Measurements from ENCODE around the gene FZR1. TPM values are rescaled to one million over a fixed set of nuclear protein-coding genes. Genes with fewer than 3 reads are reported as not detected.

FZR1 gene
- total and polyA plus RNA-seq, 2 of the 13 experiments (the other 11 are each of a cell fraction or from before 2014, with no cell fraction given) = 29.0 to 30.8 TPM

DNA sequence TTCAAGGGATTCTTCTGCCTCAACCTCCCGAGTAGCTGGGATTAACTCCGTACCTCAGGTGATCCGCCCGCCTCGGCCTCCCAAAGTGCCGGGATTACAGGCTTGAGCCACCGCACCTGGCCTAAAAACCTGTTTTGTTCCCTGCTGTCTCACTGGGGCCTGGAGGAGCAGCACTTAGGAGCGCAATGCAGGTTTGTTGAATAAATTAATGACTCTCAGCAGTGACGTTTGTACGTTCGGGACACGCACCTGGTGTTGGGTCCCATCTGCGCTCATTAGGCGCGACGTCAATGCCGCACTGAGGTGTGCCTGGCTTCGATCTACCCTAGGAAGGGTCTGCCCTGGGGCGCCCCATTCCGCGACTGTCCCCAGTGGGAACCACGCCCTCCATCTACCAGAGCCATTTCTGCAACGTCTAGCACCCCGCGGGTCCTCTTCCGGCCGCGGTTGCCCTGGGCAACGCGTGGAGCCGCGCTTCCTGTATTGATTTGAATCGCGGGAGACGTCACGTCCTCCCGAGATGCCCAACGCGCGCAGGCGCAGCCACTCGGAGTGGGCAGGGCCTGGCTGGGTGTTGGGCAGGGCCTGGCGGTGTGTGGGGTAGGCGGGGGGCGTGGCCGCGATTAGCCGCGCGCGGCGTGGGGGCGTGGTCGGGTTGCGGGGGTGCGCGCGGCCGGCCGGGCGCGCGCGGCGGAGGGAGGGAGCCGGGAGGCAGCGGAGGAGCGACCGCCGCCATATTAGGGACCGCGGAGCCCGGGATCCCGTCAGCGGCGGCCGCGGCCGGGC lies at the start of gene FZR1 (continued):
- TF ChIP-seq, protein P1, sequence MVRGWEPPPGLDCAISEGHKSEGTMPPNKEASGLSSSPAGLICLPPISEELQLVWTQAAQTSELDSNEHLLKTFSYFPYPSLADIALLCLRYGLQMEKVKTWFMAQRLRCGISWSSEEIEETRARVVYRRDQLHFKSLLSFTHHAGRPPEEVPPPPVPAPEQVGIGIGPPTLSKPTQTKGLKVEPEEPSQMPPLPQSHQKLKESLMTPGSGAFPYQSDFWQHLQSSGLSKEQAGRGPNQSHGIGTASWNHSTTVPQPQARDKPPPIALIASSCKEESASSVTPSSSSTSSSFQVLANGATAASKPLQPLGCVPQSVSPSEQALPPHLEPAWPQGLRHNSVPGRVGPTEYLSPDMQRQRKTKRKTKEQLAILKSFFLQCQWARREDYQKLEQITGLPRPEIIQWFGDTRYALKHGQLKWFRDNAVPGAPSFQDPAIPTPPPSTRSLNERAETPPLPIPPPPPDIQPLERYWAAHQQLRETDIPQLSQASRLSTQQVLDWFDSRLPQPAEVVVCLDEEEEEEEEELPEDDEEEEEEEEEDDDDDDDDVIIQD (CRISPR knock-in tag; IDR thresholded peaks at IDR 0.05; ENCODE audit: low read depth) = 0 out of 2 replicates have a peak, but pooled peaks have one; percentile 41
- TF ChIP-seq, protein P2, sequence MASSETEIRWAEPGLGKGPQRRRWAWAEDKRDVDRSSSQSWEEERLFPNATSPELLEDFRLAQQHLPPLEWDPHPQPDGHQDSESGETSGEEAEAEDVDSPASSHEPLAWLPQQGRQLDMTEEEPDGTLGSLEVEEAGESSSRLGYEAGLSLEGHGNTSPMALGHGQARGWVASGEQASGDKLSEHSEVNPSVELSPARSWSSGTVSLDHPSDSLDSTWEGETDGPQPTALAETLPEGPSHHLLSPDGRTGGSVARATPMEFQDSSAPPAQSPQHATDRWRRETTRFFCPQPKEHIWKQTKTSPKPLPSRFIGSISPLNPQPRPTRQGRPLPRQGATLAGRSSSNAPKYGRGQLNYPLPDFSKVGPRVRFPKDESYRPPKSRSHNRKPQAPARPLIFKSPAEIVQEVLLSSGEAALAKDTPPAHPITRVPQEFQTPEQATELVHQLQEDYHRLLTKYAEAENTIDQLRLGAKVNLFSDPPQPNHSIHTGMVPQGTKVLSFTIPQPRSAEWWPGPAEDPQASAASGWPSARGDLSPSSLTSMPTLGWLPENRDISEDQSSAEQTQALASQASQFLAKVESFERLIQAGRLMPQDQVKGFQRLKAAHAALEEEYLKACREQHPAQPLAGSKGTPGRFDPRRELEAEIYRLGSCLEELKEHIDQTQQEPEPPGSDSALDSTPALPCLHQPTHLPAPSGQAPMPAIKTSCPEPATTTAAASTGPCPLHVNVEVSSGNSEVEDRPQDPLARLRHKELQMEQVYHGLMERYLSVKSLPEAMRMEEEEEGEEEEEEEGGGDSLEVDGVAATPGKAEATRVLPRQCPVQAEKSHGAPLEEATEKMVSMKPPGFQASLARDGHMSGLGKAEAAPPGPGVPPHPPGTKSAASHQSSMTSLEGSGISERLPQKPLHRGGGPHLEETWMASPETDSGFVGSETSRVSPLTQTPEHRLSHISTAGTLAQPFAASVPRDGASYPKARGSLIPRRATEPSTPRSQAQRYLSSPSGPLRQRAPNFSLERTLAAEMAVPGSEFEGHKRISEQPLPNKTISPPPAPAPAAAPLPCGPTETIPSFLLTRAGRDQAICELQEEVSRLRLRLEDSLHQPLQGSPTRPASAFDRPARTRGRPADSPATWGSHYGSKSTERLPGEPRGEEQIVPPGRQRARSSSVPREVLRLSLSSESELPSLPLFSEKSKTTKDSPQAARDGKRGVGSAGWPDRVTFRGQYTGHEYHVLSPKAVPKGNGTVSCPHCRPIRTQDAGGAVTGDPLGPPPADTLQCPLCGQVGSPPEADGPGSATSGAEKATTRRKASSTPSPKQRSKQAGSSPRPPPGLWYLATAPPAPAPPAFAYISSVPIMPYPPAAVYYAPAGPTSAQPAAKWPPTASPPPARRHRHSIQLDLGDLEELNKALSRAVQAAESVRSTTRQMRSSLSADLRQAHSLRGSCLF (CRISPR knock-in tag; IDR thresholded peaks at IDR 0.05; ENCODE audit: borderline replicate concordance) = no peak
- TF ChIP-seq, protein P3, sequence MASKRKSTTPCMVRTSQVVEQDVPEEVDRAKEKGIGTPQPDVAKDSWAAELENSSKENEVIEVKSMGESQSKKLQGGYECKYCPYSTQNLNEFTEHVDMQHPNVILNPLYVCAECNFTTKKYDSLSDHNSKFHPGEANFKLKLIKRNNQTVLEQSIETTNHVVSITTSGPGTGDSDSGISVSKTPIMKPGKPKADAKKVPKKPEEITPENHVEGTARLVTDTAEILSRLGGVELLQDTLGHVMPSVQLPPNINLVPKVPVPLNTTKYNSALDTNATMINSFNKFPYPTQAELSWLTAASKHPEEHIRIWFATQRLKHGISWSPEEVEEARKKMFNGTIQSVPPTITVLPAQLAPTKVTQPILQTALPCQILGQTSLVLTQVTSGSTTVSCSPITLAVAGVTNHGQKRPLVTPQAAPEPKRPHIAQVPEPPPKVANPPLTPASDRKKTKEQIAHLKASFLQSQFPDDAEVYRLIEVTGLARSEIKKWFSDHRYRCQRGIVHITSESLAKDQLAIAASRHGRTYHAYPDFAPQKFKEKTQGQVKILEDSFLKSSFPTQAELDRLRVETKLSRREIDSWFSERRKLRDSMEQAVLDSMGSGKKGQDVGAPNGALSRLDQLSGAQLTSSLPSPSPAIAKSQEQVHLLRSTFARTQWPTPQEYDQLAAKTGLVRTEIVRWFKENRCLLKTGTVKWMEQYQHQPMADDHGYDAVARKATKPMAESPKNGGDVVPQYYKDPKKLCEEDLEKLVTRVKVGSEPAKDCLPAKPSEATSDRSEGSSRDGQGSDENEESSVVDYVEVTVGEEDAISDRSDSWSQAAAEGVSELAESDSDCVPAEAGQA (IDR thresholded peaks at IDR 0.05; ENCODE audit: low read depth) = peak; percentile 84
- TF ChIP-seq, protein P3 (CRISPR knock-in tag; IDR thresholded peaks at IDR 0.05; ENCODE audit: borderline replicate concordance) = no peak
- TF ChIP-seq REPIN1 (CRISPR knock-in tag; IDR thresholded peaks at IDR 0.05; ENCODE audit: borderline replicate concordance, low read depth) (peak; percentile 47; the same call in 1 of the 2 replicates), ZFP36L1 (CRISPR knock-in tag; IDR thresholded peaks at IDR 0.05) (peak; percentile 76; the same call in 1 of the 2 replicates), GTF3A (CRISPR knock-in tag; conservative IDR thresholded peaks at IDR 0.05) (no peak), KLF12 (CRISPR knock-in tag; IDR thresholded peaks at IDR 0.05; ENCODE audit: borderline replicate concordance) (peak; percentile 57)
- TF ChIP-seq, protein P4, sequence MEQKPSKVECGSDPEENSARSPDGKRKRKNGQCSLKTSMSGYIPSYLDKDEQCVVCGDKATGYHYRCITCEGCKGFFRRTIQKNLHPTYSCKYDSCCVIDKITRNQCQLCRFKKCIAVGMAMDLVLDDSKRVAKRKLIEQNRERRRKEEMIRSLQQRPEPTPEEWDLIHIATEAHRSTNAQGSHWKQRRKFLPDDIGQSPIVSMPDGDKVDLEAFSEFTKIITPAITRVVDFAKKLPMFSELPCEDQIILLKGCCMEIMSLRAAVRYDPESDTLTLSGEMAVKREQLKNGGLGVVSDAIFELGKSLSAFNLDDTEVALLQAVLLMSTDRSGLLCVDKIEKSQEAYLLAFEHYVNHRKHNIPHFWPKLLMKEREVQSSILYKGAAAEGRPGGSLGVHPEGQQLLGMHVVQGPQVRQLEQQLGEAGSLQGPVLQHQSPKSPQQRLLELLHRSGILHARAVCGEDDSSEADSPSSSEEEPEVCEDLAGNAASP (CRISPR knock-in tag; IDR thresholded peaks at IDR 0.05; ENCODE audit: borderline replicate concordance) = peak; percentile 23; the same call in 1 of the 2 replicates
- TF ChIP-seq, protein P5, sequence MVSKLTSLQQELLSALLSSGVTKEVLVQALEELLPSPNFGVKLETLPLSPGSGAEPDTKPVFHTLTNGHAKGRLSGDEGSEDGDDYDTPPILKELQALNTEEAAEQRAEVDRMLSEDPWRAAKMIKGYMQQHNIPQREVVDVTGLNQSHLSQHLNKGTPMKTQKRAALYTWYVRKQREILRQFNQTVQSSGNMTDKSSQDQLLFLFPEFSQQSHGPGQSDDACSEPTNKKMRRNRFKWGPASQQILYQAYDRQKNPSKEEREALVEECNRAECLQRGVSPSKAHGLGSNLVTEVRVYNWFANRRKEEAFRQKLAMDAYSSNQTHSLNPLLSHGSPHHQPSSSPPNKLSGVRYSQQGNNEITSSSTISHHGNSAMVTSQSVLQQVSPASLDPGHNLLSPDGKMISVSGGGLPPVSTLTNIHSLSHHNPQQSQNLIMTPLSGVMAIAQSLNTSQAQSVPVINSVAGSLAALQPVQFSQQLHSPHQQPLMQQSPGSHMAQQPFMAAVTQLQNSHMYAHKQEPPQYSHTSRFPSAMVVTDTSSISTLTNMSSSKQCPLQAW (CRISPR knock-in tag; IDR thresholded peaks at IDR 0.05) = peak; percentile 69; the same call in 1 of the 2 replicates

Data from HepG2 (cell line).